ENCODE measurements around the gene LARP6.

GRCh38 chr15:70851889-70852288 is 2.1 kb downstream of the LARP6 start:
- TF ChIP-seq HOXA3 (CRISPR knock-in tag; IDR thresholded peaks at IDR 0.05) (no peak), NR2F1 (CRISPR knock-in tag; IDR thresholded peaks at IDR 0.05) (no peak), MXD3 (CRISPR knock-in tag; IDR thresholded peaks at IDR 0.05) (no peak), THAP11 (CRISPR knock-in tag; IDR thresholded peaks at IDR 0.05) (no peak), MAX (IDR thresholded peaks at IDR 0.05) (no peak), RELA (CRISPR knock-in tag; IDR thresholded peaks at IDR 0.05) (no peak), SRSF1 (optimal IDR thresholded peaks at IDR 0.05; ENCODE audit: low read depth, low read length) (no peak), HNRNPLL (IDR thresholded peaks at IDR 0.05; ENCODE audit: low read depth, low read length, poor library complexity, severe bottlenecking) (no peak), JARID2 (CRISPR knock-in tag; IDR thresholded peaks at IDR 0.05; ENCODE audit: insufficient replicate concordance) (no peak), NR2C2 (CRISPR knock-in tag; IDR thresholded peaks at IDR 0.05; ENCODE audit: borderline replicate concordance) (no peak), HNF4G (IDR thresholded peaks at IDR 0.05; ENCODE audit: borderline replicate concordance, low read depth, low read length) (no peak), HNF4G (CRISPR knock-in tag; IDR thresholded peaks at IDR 0.05; ENCODE audit: borderline replicate concordance, low read depth) (no peak), NFATC3 (CRISPR knock-in tag; IDR thresholded peaks at IDR 0.05) (no peak), ZFX (CRISPR knock-in tag; IDR thresholded peaks at IDR 0.05; ENCODE audit: low read depth) (no peak)
